ENCODE measurements around the gene COASY.
"Not testable (repeated sequence)": the region's sequence is repeated elsewhere in the genome, so short reads cannot be mapped to it uniquely, and the experiment has no call there.

COASY gene

DNA sequence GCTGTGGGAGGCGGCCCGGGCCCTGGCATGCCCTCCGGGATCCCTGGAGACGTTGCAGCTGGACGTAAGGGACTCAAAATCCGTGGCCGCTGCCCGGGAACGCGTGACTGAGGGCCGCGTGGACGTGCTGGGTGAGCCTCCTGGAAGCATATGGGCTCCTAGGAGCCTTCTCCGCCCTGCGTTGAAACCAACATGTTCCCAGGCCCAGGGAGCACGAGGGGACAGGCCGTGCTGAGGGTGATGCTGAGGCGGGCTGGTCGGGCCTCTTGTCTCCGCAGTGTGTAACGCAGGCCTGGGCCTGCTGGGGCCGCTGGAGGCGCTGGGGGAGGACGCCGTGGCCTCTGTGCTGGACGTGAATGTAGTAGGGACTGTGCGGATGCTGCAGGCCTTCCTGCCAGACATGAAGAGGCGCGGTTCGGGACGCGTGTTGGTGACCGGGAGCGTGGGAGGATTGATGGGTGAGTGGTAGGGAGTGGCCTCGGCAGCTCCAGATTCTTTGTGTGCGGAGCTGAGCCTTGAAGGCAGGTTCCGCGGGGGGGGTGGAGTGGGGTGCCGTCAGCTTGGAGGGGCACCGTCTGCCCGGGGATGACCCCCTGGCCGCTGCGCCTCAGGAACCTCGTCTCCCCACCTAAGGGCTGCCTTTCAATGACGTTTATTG, 8.7 kb upstream of the COASY start:
- DNase-seq, result no peak

DNA sequence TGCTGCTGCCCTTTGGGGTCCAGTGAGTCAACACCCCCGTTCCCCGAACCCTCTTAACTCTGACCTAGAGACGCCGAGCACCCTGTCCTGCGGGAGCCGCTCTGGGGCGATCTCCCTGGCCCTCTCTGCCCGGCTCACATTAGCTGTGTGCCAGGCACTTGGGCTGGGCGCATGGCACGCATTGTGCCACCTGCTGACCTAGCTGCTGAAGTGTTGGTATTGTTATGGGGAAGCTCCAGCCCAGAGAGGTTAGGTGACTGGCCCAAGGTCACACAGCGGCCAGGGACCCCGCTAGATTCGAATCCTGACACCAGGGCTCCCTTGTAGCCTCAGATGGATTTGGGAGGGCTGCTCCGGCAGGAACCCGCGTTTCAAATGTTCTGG, 8.1 kb upstream of the COASY start:
- DNase-seq, result no peak

DNA sequence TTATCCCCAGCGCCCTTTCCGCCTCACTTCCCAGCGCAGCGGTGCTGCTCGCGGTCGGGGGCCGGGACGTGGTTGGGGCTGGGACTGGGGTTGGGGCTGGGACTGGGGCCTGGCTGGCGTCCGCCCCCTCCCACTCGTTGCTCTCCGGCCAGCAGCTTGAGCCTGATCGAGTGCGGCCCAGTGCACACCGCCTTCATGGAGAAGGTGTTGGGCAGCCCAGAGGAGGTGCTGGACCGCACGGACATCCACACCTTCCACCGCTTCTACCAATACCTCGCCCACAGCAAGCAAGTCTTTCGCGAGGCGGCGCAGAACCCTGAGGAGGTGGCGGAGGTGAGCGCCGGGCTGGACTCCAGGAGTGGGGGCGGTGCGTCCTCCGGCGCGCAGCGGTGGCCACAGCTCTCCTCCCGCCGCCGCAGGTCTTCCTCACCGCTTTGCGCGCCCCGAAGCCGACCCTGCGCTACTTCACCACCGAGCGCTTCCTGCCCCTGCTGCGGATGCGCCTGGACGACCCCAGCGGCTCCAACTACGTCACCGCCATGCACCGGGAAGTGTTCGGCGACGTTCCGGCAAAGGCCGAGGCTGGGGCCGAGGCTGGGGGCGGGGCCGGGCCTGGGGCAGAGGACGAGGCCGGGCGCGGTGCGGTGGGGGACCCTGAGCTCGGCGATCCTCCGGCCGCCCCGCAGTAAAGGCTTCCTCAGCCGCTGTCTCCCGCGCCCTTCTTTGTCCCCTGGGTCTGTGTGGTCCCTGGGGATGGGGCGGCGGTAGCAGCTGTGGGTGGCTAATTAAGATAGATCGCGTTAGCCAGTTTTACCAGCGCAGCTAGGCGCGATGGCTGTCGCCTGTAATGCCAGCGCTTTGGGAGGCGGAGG, 7.5 kb upstream of the COASY start:
- peak; percentile 92 for DNase-seq

DNA sequence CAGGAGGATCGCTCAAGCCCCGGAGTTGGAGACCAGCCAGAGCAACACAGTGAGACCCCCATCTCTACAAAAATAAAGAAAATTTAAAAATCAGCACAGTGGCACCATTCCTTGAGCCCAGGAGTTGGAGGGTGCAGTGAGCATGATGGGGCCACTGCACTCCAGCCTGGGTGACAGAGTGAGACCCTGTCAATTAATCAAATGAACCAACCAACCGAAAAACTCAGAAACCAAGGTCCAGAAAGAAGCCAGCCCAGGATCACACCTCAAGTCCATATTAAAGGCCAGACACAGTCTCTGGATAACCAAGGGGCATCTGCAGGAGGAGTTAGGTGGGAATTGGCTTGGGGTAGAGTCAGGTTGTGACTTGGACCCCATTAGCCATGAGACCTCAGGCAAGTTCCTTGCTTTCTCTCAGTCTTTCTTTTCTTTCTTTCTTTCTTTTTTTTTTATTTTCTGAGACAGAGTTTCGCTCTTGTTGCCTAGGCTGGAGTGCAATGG, 6.8 kb upstream of the COASY start:
- no peak for DNase-seq

DNA sequence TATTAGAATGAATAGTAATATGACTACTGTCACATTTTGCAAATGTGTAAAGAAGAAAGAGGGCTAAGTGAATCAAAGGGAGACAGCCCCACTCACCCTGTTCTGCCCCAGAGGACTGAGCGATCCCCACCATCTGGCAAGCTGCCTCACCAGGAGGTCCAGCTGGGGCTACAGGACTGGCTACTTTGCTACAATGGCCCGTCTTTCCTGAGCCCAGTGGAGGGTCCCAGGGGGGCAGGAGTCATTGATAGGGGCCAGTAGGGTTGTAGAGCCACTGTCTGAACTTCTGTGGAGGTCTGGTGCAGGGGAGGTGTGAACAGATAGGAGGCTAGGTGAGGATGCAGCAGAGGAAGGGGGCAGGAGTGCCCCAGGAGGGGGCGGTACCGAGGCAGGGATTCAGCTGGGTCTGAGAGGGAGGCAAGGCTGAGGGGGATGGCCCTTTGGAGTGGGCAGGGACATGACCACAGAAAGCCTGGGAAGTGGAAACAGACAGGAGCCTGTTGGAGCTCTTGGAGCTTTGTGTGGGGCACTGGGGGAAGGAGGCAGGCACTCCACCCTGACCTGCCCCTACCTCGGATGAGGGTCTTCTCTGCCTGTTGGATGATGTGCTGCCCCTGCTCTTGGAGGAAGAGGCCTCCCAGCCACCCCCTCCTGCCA, 5.9 kb upstream of the COASY start:
- not testable (repeated sequence) for DNase-seq

DNA sequence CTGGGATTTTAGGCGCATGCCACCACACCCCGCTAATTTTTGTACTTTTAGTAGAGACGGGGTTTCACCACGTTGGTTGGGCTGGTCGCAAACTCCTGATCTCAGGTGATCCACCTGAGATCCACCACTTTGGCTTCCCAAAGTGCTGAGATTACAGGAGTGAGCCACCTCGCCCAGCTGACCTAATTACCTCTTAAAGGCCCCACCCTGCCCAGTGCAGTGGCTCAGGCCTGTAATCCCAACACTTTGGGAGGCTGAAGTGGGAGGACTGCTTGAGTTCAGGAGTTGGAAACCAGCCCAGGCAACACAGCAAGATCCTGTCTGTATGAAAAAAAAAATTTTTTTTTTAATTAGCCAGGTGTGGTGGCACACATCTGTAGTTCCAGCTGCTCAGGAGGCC, 2.9 kb upstream of the COASY start:
- DNase-seq, result no peak

DNA sequence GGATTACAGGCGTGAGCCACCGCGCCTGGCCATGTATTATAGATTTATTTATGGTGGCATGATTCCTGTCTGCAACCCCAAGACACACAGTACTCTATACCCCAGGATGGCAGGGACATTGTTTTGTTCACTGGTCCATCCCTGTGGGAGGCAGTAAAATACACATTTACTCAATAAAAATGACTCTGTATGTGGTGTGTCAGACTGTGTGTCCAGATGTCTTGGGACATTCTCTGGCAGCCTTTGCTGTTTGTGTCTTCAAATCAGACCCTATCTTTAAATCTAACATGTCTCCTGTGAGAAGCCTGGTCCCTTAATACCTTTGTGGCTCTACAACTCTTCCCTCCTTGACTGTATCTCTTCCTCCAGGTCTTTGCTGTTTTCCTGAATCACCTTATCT, 1.7 kb upstream of the COASY start:
- no peak for DNase-seq

DNA sequence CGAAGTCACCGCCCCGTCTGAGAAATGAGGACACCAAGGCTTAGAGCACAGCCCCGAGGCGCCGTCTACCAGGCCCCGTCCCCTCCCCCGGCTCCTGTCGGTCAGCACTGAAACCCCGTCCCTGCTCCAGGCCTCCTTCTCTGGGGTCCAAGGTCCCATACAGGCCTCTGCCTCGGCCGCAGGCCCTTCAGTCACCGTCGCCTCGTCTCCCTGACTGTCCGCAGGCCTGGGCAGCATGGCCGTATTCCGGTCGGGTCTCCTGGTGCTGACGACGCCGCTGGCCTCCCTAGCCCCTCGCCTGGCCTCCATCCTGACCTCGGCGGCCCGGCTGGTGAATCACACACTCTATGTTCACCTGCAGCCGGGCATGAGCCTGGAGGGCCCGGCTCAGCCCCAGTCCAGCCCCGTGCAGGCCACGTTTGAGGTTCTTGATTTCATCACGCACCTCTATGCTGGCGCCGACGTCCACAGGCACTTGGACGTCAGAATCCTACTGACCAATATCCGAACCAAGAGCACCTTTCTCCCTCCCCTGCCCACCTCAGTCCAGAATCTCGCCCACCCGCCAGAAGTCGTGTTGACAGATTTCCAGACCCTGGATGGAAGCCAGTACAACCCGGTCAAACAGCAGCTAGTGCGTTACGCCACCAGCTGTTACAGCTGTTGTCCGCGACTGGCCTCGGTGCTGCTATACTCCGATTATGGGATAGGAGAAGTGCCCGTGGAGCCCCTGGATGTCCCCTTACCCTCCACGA, 617 bp downstream of the COASY start:
- no peak for DNase-seq

DNA sequence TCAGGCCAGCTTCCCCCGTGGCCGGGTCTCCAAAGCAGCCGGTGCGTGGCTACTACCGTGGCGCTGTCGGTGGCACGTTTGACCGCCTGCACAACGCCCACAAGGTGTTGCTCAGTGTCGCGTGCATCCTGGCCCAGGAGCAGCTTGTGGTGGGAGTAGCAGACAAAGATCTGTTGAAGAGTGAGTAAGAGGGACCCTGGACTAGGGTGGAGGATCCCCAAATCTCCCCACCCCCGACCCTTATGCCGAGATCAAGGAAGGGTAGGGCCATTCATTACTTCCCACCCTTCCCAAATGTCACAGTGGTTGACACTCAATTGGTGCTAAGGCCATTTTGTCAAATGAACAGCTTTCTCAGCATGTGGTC, 1.2 kb downstream of the COASY start:
- DNase-seq, result no peak

DNA sequence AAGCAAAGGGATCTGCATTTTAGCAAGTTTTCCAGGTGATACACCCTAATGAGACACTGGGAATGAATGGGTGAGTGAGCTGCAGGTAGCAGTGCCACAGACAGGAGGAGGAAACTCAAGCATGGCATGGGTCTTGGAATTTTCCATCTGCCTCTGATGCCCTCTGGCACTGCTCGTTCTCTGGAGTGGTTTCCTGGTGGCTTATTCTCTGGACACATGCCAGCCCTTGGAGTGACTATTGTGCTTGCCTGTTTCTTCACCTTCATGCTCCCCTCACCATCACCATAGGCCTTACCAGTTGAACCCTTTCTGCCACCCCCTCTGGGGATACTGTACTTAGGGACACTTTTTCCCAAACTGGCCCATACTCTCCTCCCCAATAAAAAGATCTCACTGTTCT, 1.6 kb downstream of the COASY start:
- no peak for DNase-seq

DNA sequence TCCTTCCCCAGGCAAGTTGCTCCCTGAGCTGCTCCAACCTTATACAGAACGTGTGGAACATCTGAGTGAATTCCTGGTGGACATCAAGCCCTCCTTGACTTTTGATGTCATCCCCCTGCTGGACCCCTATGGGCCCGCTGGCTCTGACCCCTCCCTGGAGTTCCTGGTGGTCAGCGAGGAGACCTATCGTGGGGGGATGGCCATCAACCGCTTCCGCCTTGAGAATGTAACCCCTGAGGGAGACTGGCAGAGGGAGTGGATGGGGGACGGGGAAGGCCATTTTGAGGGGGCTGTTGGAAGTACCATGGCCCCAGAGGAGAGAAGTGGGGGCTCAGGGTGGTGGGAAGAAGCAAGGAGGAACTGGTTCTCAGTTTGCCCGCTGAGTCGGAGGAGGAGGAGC, 2.0 kb downstream of the COASY start:
- no peak for DNase-seq

DNA sequence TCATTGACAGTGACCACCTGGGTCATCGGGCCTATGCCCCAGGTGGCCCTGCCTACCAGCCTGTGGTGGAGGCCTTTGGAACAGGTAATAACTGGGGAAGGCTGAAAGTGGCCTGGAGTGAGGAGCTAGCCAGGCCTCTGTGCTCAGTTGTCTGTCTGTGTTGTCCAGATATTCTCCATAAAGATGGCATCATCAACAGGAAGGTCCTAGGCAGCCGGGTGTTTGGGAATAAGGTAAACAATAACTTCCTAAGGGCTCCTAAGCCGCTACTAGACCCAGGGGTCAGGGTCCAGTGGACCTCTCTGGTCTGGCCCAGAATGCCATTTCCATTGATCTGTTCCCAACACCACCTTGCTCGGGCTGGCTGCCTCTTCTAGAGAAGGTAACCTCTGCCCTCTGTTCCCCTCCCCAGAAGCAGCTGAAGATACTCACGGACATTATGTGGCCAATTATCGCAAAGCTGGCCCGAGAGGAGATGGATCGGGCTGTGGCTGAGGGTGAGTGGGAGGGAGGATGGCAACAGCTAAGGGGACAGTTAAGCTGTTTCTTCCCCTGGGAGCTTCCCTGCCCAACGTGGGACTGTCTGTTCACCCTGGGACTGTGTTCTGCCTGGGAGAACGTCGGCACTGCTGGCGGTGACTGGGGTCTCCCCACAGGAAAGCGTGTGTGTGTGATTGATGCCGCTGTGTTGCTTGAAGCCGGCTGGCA, 3.0 kb downstream of the COASY start:
- no peak for DNase-seq

DNA sequence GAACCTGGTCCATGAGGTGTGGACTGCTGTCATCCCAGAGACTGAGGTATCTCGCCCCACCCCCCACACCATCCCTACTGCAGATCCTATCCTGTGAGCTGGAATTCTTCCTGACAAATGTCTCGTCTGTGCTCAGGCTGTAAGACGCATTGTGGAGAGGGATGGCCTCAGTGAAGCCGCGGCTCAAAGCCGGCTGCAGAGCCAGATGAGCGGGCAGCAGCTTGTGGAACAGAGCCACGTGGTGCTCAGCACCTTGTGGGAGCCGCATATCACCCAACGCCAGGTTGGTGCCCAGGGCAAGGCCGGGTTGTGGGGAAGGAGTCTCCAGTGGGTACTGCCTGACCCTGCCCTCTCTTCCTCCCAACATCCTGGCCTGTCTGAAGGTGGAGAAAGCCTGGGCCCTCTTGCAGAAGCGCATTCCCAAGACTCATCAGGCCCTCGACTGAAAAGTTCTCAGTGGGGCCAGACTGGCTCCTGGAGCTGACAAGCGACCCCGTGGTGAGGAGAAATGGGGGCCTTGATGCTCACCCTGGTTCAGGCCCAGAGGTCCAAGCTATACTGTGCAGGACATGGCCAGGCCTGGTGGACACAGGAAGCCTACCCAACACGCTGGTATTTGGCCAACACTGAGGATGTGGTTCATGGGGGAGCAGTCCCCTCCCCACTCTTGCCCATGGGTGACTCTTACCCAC, 3.7 kb downstream of the COASY start:
- no peak for DNase-seq

DNA sequence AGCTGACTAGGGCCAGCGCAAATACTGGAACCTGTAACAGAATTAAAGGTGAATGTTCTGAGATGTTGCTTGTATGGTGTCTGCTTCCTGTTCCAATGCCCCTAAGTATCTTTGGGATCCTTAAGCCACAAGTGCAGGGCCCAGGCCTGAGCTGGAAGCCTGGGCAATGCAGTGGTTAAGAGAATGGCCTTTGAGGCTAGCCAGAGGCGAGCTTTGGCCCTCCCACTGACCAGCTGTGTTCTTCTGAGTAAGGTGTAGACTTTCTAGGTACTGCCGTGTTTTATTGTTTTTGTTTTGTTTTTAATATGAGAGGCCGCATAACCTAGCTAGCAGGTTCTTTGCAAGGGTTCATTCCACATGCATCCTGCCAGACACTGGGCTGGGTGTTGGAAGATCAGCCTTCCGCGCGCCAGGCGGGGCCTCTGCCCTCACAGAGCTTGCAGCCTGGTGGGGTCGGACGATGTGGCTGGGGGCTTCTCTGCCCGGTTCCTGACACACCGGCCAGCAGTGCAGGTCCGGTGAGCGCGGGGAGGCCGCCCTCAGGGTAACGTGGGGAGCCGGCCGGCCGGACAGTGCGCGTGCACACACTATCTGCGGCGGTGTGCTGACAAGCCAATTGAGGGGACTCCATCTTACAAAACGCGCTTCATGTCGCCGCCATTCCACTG, 4.4 kb downstream of the COASY start:
- peak; percentile 45 for DNase-seq

DNA sequence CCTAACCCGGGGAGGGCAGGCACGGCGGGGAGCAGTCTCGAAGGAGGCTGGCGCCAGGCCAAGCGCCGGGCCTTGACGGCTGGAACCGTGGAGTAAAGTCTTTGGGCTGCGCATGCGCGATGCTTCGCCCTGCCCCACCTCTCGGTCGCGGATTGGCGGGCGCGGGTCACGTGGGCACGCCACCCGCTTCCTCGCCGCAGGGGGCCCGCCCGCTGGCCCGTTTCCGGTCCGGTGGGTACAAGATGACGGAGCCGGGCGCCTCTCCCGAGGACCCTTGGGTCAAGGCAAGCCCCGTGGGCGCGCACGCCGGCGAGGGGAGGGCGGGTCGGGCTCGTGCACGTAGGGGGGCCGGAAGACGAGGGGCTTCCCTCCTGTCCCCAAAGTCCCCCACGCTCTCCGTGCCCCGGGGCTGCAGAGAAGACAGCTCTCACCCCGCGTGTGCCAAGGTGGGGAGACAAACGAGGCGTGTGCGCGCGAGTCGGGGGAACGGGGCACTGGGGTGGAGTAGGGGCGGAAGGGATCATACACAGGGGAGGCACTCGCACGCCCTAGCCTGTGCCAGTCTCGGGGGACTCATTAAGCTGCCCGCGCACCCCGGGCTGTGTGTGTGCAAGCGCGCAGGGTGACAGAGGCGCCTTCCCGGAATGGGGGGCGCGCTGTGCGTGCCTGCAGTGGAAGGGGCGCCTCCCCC, 5.1 kb downstream of the COASY start, which contains the start of gene MLX:
Gene MLX, plus strand, starts transcription at position 218 of the 691 bp plus-strand sequence. Its CDS starts 25 bp downstream, at position 243.
- peak; percentile 95 for DNase-seq

DNA sequence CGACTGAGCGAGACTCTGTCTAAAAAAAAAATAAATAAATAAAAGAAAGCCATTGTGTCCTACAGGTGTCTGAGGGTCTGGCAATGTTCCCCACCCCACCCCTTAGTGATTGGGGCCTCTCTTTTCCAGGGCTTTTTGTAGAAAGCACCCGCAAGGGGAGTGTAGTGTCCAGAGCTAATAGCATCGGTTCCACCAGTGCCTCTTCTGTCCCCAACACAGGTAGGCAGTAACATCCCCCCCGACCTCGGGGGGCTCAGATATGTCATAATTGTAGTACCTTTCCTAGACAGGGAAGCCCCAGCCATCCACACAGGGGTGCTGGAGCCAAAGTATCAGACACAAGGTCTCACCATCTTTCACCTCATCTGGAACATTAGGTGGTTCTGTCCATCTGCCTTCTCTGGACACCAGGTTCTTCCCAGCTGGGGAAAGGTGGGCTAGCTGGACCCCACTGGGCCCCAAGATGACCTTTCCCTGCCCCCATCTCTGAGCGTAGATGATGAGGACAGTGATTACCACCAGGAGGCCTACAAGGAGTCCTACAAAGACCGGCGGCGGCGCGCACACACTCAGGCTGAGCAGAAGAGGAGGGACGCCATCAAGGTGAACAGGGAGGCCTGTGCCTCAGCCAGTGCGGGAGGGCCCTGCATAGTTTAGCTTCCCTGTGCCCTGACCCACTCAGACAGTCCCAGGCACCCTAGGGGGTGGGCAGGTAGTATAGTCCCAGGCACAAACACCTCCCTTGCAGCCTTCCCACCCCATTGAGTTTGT, 6.6 kb downstream of the COASY start:
- DNase-seq, result no peak

DNA sequence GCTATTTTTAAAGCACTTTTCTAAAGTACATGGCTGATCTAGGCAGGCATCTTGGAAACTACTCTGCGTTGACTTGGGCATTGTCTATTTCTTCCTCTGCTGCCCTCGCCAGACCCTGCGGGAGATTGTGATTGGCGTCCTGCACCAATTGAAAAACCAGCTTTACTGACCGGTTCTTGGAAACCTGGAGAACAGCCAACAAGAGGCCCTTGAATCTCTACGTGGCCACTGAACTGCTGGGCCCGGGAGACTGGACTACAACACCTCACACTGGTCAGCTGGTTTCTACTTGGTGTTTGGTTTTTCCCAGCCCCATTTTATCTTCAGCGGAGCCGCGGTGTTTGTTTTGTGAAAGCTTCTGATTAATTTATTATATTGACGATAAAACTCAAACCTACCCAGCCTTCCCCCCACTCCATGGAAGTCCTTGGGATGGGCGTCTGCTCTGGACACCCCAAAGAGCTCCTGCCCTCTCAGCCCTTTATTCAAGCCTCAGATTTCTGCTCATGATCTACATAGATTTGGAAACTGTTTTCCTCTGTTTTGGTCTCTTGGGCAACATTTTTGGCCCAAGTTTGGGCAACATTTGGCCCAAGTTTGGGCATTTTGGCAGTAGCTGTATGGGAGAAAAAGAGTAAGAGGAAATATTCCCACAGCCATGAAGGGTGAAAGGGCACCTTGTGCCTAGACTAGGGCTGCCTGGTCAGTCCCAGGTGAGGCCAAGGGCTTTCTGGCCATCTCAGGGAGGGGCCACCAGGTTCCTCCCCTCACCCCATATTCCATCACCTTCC, 9.7 kb downstream of the COASY start:
- no peak for DNase-seq

DNA sequence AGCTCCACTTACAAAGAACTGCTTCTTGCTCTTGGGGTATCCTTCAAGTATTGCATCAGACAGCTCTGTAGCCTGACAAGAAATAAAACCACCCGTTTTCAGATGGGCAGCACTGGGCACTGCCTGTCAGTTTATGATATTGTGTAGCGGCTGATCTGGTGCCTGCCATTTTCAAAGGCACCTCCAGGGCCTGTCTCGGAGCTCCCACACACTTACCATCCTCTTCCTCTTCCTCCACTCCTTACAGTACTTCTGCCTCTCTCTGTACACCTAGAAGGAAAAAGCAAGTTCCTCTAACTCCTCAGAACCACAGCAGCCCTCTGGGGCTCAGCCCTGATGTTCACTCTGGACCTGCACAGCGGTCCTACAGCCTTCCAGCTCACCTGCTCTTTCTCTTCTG, 11.1 kb downstream of the COASY start:
- DNase-seq, result no peak

DNA sequence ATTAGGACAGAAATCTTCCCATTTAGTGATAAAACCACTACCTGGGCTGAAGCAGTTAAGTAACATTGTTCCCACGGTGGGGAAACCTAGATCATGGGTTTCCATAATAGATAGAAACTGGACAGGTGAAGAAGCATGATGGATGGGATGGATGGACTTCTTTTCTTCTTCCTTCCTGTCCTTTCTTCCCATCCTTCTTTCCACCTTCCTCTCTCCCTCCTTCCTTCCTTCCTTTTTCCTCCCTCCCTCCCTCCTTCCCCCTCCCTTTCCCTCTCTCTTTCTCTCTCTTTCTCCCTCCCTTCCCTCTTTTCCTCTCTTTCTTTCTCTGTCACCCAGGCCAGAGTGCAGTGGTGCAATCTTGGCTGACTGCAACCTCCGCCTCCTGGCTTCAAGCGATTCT, 12.5 kb downstream of the COASY start:
- DNase-seq, result no peak
